ENCODE results near the gene RNPEPL1.

Gene RNPEPL1

DNA sequence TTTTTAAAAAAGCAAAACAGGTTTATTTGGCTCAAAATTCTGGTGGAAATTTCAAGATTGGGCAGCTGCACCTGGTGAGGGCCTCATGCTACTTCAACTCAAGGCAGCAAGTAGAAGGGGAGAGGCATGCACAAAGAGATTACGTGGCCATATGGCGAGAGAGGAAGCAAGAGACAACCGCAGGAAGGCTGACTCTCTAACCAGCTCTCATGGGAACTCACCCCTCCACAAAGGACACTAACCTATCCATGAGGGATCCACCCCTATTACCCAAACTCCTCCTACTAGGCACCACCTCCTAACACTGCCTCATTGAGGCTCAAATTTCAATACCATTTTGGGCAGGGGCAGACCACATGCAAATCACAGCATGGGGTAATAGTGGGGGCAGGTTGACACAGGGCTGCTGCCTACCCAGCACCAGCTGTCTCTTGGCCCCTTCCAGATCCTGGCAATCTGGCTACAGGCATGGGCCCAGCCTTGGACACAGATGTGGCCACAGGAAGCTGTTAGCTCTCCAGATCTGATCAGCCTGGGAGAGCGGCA lies 16.3 kb downstream of the RNPEPL1 start:
- peak; percentile 16 to 82 for DNase-seq (ENCODE audit: low read depth in 2 of 2)
- H3K4me3 ChIP-seq (replicated peaks in 1 of 2; ENCODE audit: low read depth in 2 of 2, low read length in 2 of 2): no peak overlapping the region
- TF ChIP-seq CTCF (IDR thresholded peaks at IDR 0.05; ENCODE audit: low read depth, low read length): no peak

- TF ChIP-seq CTCF (IDR thresholded peaks at IDR 0.05; ENCODE audit: low read depth, low read length): no peak
- H3K4me3 ChIP-seq (replicated peaks in 1 of 2; ENCODE audit: low read depth in 2 of 2, low read length in 2 of 2): peak overlapping the region; percentile 96 to 97
- DNase-seq (ENCODE audit: low read depth in 2 of 2): no peak
These were observed 16.8 kb downstream of the RNPEPL1 start for GRCh38 chr2:240585101-240585500.

- H3K4me3 ChIP-seq (replicated peaks in 1 of 2; ENCODE audit: low read depth in 2 of 2, low read length in 2 of 2): peak overlapping the region; percentile 96 to 97
- DNase-seq (ENCODE audit: low read depth in 2 of 2): no peak
- TF ChIP-seq CTCF (IDR thresholded peaks at IDR 0.05; ENCODE audit: low read depth, low read length): no peak
These were observed 17.5 kb downstream of the RNPEPL1 start for GRCh38 chr2:240585681-240586197.

- TF ChIP-seq CTCF (IDR thresholded peaks at IDR 0.05; ENCODE audit: low read depth, low read length): no peak
- H3K4me3 ChIP-seq (replicated peaks in 1 of 2; ENCODE audit: low read depth in 2 of 2, low read length in 2 of 2): peak within 1 kb of the TSS; percentile 96 to 97
- DNase-seq (ENCODE audit: low read depth in 2 of 2): peak; percentile 95 to 96
These were observed 18.1 kb downstream of the RNPEPL1 start, which contains the start of gene CAPN10 for GRCh38 chr2:240586198-240586918. TSS of gene CAPN10 (plus strand) at chr2:240586734. CDS start at chr2:240586912, 178 bp downstream.

DNA sequence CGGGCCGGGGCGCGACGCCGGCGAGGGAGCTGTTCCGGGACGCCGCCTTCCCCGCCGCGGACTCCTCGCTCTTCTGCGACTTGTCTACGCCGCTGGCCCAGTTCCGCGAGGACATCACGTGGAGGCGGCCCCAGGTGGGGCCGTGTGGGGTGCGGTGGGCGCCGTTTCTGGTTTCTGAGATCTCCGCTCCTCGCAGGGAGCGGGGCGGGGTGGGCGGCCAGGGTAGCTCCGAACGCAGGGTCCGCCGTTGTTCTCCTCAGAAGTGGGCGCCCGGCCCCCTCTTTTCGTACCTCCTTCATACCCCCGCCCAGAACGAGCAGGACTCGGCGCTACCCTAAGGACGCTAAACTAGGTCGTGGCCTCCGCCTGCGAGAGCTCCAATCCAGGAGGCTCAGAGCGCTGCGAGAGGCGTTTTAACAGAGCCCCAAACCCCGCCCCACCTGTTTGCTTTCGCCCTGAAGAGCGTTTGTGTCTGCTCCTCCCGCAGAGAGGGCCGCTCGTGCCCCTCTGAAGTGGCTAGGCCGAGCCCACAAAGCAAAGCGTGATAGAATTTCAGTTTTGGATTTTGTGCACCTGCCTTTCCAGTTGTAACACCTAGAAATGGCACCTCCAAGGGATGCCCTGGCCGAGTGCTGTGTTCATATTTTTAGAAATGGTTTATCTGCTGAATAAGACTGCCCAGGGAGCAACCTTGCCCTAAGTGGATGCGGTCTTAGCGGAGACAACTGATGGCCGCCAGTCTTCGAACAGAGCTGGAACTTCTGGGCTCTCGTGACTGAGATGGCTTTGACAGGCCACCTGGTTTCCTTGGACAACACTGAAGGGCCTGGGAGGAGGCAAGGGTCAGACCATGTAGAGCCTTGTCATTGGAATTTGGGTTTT lies 18.9 kb downstream of the RNPEPL1 start:
- H3K4me3 ChIP-seq (replicated peaks in 1 of 2; ENCODE audit: low read depth in 2 of 2, low read length in 2 of 2): peak overlapping the region; percentile 96 to 97
- DNase-seq (ENCODE audit: low read depth in 2 of 2): peak; percentile 18 to 28
- no peak for TF ChIP-seq CTCF (IDR thresholded peaks at IDR 0.05; ENCODE audit: low read depth, low read length)

GRCh38 chr2:240588006-240588655 lies 19.8 kb downstream of the RNPEPL1 start:
- H3K4me3 ChIP-seq (replicated peaks in 1 of 2; ENCODE audit: low read depth in 2 of 2, low read length in 2 of 2): peak overlapping the region in 1 of 2 donors; percentile 96
- TF ChIP-seq CTCF (IDR thresholded peaks at IDR 0.05; ENCODE audit: low read depth, low read length): no peak
- no peak for DNase-seq (ENCODE audit: low read depth in 2 of 2)
